ENCODE measurements around the gene RPS6KA4.
A peak's percentile ranks its signal among the peaks of the same experiment; 100 is the strongest.

RPS6KA4 gene

GRCh38 chr11:64339754-64340408, 19.1 kb upstream of the RPS6KA4 start, which contains the start of gene CCDC88B:
Gene CCDC88B (plus strand): TSS chr11:64340204. CDS start chr11:64340267, 63 bp downstream.
- Mint-ChIP-seq H3K27ac (peak within 1 kb of the TSS; percentile 95 to 96), H3K4me3 (peak within 1 kb of the TSS; percentile 89 to 96), H3K4me1 (peaks cover 63% of the 10 kb centered on the region), H3K9me3 (no peaks in the 10 kb centered on the region), H3K27me3 (no peaks in the 10 kb centered on the region)
- DNase-seq = peak; percentile 79 to 90
- peak; percentile 95 for ATAC-seq

DNA sequence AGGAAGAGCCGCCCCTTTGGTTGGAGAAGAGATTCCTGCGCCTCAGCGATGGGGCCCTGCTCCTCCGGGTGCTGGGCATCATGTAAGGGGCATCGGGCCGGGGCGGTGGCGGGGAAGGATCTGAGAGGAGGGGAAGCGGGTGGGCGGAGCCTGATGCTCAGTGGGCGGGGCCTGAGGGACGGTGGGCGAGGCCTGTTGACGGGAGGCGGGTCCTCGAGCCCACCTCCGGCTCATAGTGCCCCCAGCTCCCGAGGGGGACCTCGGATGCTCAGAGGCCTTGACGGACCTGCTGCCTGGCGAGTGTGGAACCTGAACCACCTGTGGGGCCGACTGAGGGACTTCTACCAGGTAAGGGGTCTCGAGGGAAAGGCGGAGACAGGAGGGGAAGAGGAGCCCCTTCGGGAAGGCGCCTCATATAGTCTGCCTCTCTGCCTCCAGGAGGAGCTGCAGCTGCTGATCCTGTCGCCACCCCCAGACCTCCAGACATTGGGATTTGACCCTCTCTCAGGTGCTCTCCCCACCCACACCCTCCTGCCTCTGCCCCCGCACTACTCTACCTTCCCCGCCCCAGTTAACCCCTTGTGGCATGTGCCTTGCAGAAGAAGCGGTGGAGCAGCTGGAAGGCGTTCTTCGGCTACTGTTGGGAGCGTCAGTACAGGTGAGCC, 18.2 kb upstream of the RPS6KA4 start:
- Mint-ChIP-seq H3K4me1 (peaks cover 63% of the 10 kb centered on the region), H3K27me3 (no peaks in the 10 kb centered on the region), H3K9me3 (no peaks in the 10 kb centered on the region), H3K4me3 (peak overlapping the region; percentile 89 to 96), H3K27ac (peak overlapping the region; percentile 93 to 96)
- ATAC-seq (peak; percentile 59), DNase-seq (peak; percentile 80 to 81)

DNA sequence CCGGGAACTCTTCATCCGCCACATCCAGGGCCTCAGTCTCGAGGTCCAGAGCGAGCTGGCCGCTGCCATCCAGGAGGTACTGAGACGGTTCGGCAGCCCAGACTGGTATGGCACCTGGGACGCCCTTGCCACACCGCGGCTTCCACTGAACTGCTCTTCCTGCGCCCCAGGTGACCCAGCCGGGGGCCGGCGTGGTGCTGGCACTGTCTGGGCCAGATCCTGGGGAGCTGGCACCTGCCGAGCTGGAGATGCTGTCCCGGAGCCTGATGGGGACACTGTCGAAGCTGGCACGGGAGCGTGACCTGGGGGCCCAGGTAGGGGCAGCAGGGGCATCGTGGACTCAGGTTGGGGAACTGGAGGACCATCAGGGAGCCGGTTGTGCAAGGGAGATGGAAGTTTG, 17.5 kb upstream of the RPS6KA4 start:
- ATAC-seq (no peak), DNase-seq (no peak)
- H3K4me1 Mint-ChIP-seq = peaks cover 64% of the 10 kb centered on the region
- H3K9me3 Mint-ChIP-seq = no peaks in the 10 kb centered on the region
- peak overlapping the region; percentile 89 to 96 for H3K4me3 Mint-ChIP-seq
- H3K27ac Mint-ChIP-seq = peak overlapping the region in 1 of 2 donors; percentile 20
- H3K27me3 Mint-ChIP-seq = no peaks in the 10 kb centered on the region

- no peaks in the 10 kb centered on the region for H3K9me3 Mint-ChIP-seq
- H3K4me1 Mint-ChIP-seq = peaks cover 64% of the 10 kb centered on the region
- ATAC-seq = peak; percentile 73
- peak; percentile 89 to 92 for DNase-seq
- peak overlapping the region; percentile 89 to 96 for H3K4me3 Mint-ChIP-seq
- no peaks in the 10 kb centered on the region for H3K27me3 Mint-ChIP-seq
- H3K27ac Mint-ChIP-seq = no peak overlapping the region
These were observed 16.8 kb upstream of the RPS6KA4 start for GRCh38 chr11:64341851-64342791.

DNA sequence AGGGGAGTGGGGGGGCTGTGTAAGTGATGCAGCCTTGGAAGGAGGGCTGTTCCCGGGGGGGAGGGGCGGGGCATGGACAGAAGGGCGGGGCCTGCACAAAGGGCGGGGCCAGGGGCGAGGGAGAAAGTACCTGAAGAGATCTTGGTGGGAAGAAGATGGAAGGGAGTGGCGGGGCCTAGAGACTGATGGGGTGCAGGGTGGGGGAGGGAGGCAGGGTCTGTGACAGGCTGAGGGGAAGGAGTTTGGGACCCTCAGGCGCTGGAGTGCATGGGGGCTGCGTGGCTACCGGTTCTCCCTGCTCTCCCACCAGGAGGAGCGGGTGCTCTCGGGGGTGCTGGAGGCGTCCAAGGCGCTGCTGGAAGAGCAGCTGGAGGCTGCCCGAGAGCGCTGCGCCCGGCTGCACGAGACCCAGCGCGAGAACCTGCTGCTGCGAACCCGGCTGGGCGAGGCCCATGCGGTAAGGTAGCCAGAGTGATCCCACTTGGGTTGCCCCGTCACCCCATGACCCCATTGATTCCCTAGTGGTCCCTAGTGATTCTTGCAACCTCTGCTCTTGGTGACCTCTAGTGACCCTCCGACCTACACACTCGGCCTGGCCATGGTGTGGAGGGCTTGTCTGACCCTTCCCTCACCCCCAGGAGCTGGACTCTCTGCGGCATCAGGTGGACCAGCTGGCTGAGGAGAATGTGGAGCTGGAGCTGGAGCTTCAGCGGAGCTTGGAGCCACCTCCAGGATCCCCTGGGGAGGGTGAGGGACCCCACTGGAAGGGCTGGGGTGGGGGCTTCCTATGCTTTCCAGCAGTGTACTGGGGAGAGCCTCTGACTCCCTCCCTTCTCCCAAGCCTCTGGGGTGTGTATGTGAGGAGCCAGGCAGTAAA, 15.9 kb upstream of the RPS6KA4 start:
- no peaks in the 10 kb centered on the region for H3K9me3 Mint-ChIP-seq
- ATAC-seq = no peak
- DNase-seq = no peak
- H3K4me1 Mint-ChIP-seq = peaks cover 59% of the 10 kb centered on the region
- no peaks in the 10 kb centered on the region for H3K27me3 Mint-ChIP-seq
- H3K27ac Mint-ChIP-seq = peak overlapping the region in 1 of 2 donors; percentile 59
- peak overlapping the region; percentile 20 to 55 for H3K4me3 Mint-ChIP-seq

- H3K27me3 Mint-ChIP-seq = no peaks in the 10 kb centered on the region
- ATAC-seq = no peak
- no peak overlapping the region for H3K4me3 Mint-ChIP-seq
- no peaks in the 10 kb centered on the region for H3K9me3 Mint-ChIP-seq
- no peak for DNase-seq
- H3K27ac Mint-ChIP-seq = no peak overlapping the region
- H3K4me1 Mint-ChIP-seq = peaks cover 52% of the 10 kb centered on the region
These were observed 15.0 kb upstream of the RPS6KA4 start for GRCh38 chr11:64343767-64344559.

DNA sequence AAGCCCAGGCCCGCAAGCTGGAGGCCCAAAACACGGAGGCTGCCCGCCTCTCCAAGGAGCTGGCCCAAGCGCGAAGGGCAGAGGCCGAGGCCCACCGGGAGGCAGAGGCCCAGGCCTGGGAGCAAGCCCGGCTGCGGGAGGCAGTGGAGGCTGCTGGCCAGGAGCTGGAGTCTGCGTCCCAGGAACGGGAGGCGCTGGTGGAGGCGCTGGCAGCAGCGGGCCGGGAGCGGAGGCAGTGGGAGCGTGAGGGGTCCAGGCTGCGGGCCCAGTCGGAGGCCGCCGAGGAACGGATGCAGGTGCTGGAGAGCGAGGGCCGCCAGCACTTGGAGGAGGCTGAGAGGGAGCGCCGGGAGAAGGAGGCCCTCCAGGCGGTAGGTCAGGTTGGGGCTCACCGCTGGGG, 14.2 kb upstream of the RPS6KA4 start:
- ATAC-seq (no peak), DNase-seq (no peak)
- H3K9me3 Mint-ChIP-seq = no peaks in the 10 kb centered on the region
- peaks cover 44% of the 10 kb centered on the region for H3K4me1 Mint-ChIP-seq
- no peak overlapping the region for H3K4me3 Mint-ChIP-seq
- H3K27me3 Mint-ChIP-seq = no peaks in the 10 kb centered on the region
- H3K27ac Mint-ChIP-seq = no peak overlapping the region

DNA sequence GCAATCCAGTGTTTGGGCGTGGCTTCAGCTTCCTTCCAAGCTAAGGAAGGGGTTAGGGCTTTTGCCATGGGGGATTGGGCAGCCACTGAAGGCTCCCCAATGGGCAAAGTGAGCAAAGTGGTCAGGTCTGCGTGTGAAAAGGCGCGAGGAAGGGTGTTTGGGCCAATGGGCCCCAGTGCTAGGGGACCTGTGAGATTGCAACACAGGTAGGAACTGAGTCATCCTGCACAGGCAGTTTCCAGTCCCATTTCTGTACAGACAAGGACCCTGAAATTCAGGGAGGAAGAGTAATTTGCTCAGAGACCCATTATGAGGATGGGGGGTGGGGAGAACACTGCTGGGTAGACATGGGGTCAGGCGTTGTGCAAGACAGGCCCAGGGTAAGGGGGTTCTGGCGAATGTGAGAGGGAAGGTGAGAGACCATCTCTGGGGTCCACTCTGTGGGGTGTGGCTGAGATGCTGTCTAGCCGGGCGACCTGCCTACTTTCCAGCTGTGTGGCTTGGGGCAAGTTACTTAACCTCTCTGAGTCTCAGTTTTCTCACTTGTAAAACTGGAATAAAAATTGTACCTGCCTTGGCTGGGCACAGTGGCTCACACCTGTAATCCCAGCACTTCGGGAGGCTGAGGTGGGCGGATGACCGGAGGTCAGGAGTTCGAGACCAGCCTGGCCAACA, 11.6 kb upstream of the RPS6KA4 start:
- Mint-ChIP-seq H3K27ac (no peak overlapping the region), H3K9me3 (no peaks in the 10 kb centered on the region), H3K27me3 (no peaks in the 10 kb centered on the region), H3K4me1 (peaks cover 22% of the 10 kb centered on the region), H3K4me3 (no peak overlapping the region)
- DNase-seq (no peak), ATAC-seq (no peak)

DNA sequence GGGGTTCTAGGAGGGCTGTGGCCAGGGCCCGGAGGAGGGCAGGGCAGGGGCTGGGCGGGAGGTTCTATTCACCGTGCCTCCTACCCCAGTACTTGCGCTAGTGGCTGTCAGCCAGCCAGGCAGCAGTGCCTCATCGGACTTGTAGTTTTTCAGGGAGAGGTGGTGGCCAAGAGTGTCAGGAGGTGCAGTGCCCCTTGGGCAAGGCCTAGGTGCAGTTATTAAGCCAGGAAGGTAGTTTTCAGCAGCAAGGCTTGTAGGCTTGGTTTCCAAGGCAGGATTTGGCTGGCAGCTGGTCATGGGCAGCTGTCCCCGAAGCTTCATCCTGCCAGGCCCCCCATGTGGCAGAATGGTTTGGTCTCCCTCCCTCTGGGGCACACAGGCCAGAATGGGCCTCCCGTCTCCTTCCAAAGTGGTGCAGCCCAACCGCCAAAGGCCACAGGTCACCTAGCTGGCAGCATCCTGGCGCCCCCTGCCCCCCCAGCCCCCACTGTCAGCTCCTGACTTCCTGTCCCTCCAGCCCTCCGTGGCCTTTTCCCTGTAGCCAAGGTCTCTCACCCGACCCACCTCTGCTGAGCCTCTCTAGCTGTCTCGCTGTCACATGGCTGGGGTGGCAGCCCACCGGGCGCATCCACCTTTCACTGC, 10.5 kb upstream of the RPS6KA4 start:
- no peak overlapping the region for H3K4me3 Mint-ChIP-seq
- H3K27ac Mint-ChIP-seq = peak overlapping the region in 1 of 2 donors; percentile 74

GRCh38 chr11:64349025-64349387, 10.0 kb upstream of the RPS6KA4 start:
- H3K27me3 Mint-ChIP-seq = no peaks in the 10 kb centered on the region
- no peak for DNase-seq
- H3K9me3 Mint-ChIP-seq = no peaks in the 10 kb centered on the region
- no peak overlapping the region for H3K4me3 Mint-ChIP-seq
- ATAC-seq = no peak
- H3K4me1 Mint-ChIP-seq = peaks cover 16% of the 10 kb centered on the region
- H3K27ac Mint-ChIP-seq = peak overlapping the region; percentile 57 to 74

More for the DNA sequence above, 10.5 kb upstream of the RPS6KA4 start:
- no peak for DNase-seq
- ATAC-seq = no peak
- peaks cover 16% of the 10 kb centered on the region for H3K4me1 Mint-ChIP-seq
- H3K9me3 Mint-ChIP-seq = no peaks in the 10 kb centered on the region
- H3K27me3 Mint-ChIP-seq = no peaks in the 10 kb centered on the region

GRCh38 chr11:64349404-64349803, 9.6 kb upstream of the RPS6KA4 start:
- Mint-ChIP-seq H3K27ac (peak overlapping the region in 1 of 2 donors; percentile 57), H3K4me1 (peaks cover 15% of the 10 kb centered on the region), H3K4me3 (no peak overlapping the region), H3K9me3 (no peaks in the 10 kb centered on the region), H3K27me3 (no peaks in the 10 kb centered on the region)
- ATAC-seq (no peak), DNase-seq (no peak)

GRCh38 chr11:64351136-64351631, 7.8 kb upstream of the RPS6KA4 start:
- peaks cover 15% of the 10 kb centered on the region for H3K4me1 Mint-ChIP-seq
- DNase-seq (no peak), ATAC-seq (peak; percentile 41)
- no peaks in the 10 kb centered on the region for H3K9me3 Mint-ChIP-seq
- H3K27me3 Mint-ChIP-seq = no peaks in the 10 kb centered on the region
- no peak overlapping the region for H3K27ac Mint-ChIP-seq
- H3K4me3 Mint-ChIP-seq = no peak overlapping the region
